K562 (cell line): ENCODE measurements around the gene RNU1-2. TPM values are rescaled to one million over a fixed set of nuclear protein-coding genes. Genes with fewer than 3 reads are reported as not detected.

ENCODE experiments used
- BRD4 ChIP-seq: fragments of 200-600 bp; sonication (generic); IDR thresholded peaks from 2 replicates; pipeline ENCODE4 v1.6.1; 2017; ENCODE audit warnings: inconsistent platforms
- CBX1 ChIP-seq: sonication (generic); IDR thresholded peaks from 2 replicates; pipeline ENCODE4 v1.6.1; 2016; ENCODE audit warnings: antibody characterized with exemption, low read depth, mild to moderate bottlenecking
- DMBX1 ChIP-seq: fragments of 250-450 bp; sonication (Bioruptor Pico); IDR thresholded peaks from 2 replicates; pipeline ENCODE4 v1.8.0; 2022; ENCODE audit warnings: inconsistent platforms, mild to moderate bottlenecking, moderate library complexity, borderline replicate concordance
- PML ChIP-seq: IDR thresholded peaks from 2 replicates; pipeline ENCODE4 v1.6.1; 2012; ENCODE audit warnings: low read length, inconsistent platforms
- RAD21 ChIP-seq, 2 experiments: fragments of 250-450 bp in 1 of 2; fragments of 450-650 bp in 1 of 2; sonication (Bioruptor Pico) in 1 of 2; formaldehyde crosslinking in 1 of 2; IDR thresholded peaks in 1 of 2; conservative IDR thresholded peaks in 1 of 2; 2 replicates each; pipeline versions ENCODE4 v1.4.0 to v1.8.0; 2020 to 2022; ENCODE audit warnings: mild to moderate bottlenecking in 2 of 2, moderate library complexity in 1 of 2
- U2AF1 ChIP-seq: fragments of 200-400 bp; formaldehyde crosslinking; optimal IDR thresholded peaks from 2 replicates; pipeline ENCODE3; 2017; ENCODE audit warnings: mild to moderate bottlenecking, low read depth, low read length, moderate library complexity
- ZBTB40 ChIP-seq, 2 experiments: fragments of 450-650 bp in 1 of 2; sonication (generic) in 1 of 2; formaldehyde crosslinking in 1 of 2; IDR thresholded peaks; 2 replicates each; pipeline versions ENCODE4 v1.7.1 to v1.9.0; 2016 to 2022; ENCODE audit warnings: inconsistent platforms in 1 of 2, mild to moderate bottlenecking in 1 of 2, missing genetic modification reagents in 1 of 2
- ZNF408 ChIP-seq: fragments of 250-450 bp; sonication (Bioruptor Pico); IDR thresholded peaks from 2 replicates; pipeline ENCODE4 v1.4.0; 2020; ENCODE audit warnings: low read depth, mild to moderate bottlenecking, moderate library complexity
- ZNF583 ChIP-seq: fragments of 250-450 bp; sonication (Bioruptor Pico); IDR thresholded peaks from 2 replicates; pipeline ENCODE4 v1.4.0; 2020
- polyA plus RNA-seq, 8 experiments: library from polyadenylated mRNA; depleted of rRNA in 4 of 8; stranded (reverse) in 5 of 8; unstranded in 3 of 8; fragments of >200 nt; fragmentation: Nextera tagmentation in 2 of 8; fragmentation: Illumina TruSeq in 1 of 8; extraction: Ambion mirVana in 2 of 8; extraction: Trizol in 1 of 8; gene quantifications; 2 replicates each; pipeline versions ENCODE4 v1.2.1 to v1.2.3, GENCODE V29; 2011 to 2014; ENCODE audit warnings: inconsistent platforms in 1 of 8, missing spikeins in 1 of 8
- total RNA-seq, 7 experiments: library from RNA; depleted of rRNA in 6 of 7; stranded (reverse); fragments of >200 nt in 6 of 7; fragmentation: Illumina TruSeq in 2 of 7; extraction: Trizol in 2 of 7; gene quantifications; 2 replicates each; pipeline versions ENCODE4 v1.2.1 to v1.2.3, GENCODE V29; 2011 to 2021; ENCODE audit warnings: low replicate concordance in 1 of 7
- TF ChIP-seq, protein P1 (sequence below): fragments of 250-450 bp; sonication (Bioruptor Pico); IDR thresholded peaks from 2 replicates; pipeline ENCODE4 v1.4.0; 2020; ENCODE audit warnings: borderline replicate concordance
- TF ChIP-seq, protein P2 (sequence below), 2 experiments: fragments of 450-650 bp; IDR thresholded peaks; 2 replicates each; pipeline ENCODE4 v1.6.1; 2018; ENCODE audit warnings: mild to moderate bottlenecking in 2 of 2, low read depth in 1 of 2; ENCODE audit not compliant: partially characterized antibody in 2 of 2

Gene RNU1-2
- total and polyA plus RNA-seq, 9 of the 15 experiments (the other 6 are each of a cell fraction or from before 2014, with no cell fraction given): under 0.01 to 32,823 (median 2,538) TPM; not detected in 4

DNA sequence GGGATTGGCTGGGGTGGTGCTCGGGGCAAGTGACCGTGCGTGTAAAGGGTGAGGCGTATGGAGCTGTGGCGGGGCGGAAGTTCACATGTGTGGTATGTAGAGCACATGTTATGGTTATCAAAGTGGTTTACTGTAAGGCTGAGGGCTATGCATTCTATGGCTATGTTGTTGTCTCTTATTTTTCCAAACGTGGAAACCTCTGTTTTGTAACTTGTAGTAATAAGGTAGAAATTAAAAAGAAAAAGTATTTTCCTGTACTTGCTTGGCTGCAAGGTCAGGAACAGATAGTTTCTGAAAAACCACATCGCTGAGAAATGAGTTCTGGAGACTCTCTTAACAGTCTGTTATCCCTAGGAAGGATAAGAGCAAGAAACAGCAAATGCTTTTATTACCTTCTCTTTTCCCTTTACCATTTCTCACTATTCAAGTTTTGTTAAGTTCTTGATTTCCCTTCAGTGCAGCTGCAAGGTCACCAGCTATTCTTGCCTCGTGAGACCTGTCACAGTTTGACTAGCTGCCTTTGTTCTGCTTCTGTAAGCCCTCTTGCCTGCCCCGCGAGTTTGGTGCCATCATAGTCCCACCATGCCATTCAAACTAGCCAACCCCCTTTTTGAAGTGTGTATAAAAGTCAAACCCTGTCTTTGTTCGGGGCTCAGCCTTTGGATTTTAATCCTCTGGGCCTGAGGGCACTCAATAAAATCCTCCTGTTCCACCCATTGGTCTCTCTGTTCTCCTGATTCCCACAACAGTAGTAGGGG, 9.5 kb downstream of the RNU1-2 start (continued):
- TF ChIP-seq ZBTB40 (IDR thresholded peaks at IDR 0.05): no peak
- peak; percentile 60; the same call in 1 of the 2 replicates for TF ChIP-seq ZBTB40 (CRISPR knock-in tag; IDR thresholded peaks at IDR 0.05)
- TF ChIP-seq U2AF1: peak; percentile 87
- peak; percentile 16 to 53; a peak in 2 of 4 replicates for TF ChIP-seq RAD21 (CRISPR knock-in tag; conservative IDR thresholded peaks at IDR 0.05 in 1 of 2, IDR thresholded peaks at IDR 0.05 in 1 of 2)
- TF ChIP-seq, protein P1, sequence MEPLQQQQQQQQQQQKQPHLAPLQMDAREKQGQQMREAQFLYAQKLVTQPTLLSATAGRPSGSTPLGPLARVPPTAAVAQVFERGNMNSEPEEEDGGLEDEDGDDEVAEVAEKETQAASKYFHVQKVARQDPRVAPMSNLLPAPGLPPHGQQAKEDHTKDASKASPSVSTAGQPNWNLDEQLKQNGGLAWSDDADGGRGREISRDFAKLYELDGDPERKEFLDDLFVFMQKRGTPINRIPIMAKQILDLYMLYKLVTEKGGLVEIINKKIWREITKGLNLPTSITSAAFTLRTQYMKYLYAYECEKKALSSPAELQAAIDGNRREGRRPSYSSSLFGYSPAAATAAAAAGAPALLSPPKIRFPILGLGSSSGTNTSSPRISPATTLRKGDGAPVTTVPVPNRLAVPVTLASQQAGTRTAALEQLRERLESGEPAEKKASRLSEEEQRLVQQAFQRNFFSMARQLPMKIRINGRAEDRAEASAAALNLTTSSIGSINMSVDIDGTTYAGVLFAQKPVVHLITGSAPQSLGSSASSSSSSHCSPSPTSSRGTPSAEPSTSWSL: no peak
- peak; percentile 12; the same call in 1 of the 2 replicates for TF ChIP-seq ZNF583 (CRISPR knock-in tag)
- peak; percentile 100 for TF ChIP-seq PML
- no peak for TF ChIP-seq DMBX1 (CRISPR knock-in tag)
- TF ChIP-seq ZNF408 (CRISPR knock-in tag): no peak
- TF ChIP-seq CBX1: peak; percentile 99
- peak; percentile 83; the same call in 1 of the 2 replicates for TF ChIP-seq BRD4
- TF ChIP-seq, protein P2, sequence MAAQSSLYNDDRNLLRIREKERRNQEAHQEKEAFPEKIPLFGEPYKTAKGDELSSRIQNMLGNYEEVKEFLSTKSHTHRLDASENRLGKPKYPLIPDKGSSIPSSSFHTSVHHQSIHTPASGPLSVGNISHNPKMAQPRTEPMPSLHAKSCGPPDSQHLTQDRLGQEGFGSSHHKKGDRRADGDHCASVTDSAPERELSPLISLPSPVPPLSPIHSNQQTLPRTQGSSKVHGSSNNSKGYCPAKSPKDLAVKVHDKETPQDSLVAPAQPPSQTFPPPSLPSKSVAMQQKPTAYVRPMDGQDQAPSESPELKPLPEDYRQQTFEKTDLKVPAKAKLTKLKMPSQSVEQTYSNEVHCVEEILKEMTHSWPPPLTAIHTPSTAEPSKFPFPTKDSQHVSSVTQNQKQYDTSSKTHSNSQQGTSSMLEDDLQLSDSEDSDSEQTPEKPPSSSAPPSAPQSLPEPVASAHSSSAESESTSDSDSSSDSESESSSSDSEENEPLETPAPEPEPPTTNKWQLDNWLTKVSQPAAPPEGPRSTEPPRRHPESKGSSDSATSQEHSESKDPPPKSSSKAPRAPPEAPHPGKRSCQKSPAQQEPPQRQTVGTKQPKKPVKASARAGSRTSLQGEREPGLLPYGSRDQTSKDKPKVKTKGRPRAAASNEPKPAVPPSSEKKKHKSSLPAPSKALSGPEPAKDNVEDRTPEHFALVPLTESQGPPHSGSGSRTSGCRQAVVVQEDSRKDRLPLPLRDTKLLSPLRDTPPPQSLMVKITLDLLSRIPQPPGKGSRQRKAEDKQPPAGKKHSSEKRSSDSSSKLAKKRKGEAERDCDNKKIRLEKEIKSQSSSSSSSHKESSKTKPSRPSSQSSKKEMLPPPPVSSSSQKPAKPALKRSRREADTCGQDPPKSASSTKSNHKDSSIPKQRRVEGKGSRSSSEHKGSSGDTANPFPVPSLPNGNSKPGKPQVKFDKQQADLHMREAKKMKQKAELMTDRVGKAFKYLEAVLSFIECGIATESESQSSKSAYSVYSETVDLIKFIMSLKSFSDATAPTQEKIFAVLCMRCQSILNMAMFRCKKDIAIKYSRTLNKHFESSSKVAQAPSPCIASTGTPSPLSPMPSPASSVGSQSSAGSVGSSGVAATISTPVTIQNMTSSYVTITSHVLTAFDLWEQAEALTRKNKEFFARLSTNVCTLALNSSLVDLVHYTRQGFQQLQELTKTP (IDR thresholded peaks at IDR 0.05; ENCODE audit: low read depth in 1 of 2, partially characterized antibody in 2 of 2): peak in 1 of 2 experiments; percentile 88
